ENCODE data around the gene RPL5. TPM values are rescaled to one million over a fixed set of nuclear protein-coding genes. Genes with fewer than 3 reads are reported as not detected.

RPL5 gene
- 1,139 and 1,229 TPM in 2 replicates for total RNA-seq

GRCh38 chr1:92831762-92832536 is at the start of gene RPL5:
Gene RPL5, plus strand, starts transcription at chr1:92832040. Its CDS starts 75 bp downstream, at chr1:92832115.

GRCh38 chr1:92784639-92785500 is 47.0 kb upstream of the RPL5 start, which contains the start of gene EVI5:
Gene EVI5, minus strand, starts transcription at chr1:92785108. Its CDS starts 48,562 bp downstream, at chr1:92736546.

Other genes starting within 250 kb of the RPL5 start
- 92.9 and 108 TPM in 2 replicates for gene EVI5, start 46.9 kb upstream of the RPL5 start, total RNA-seq
- gene DIPK1A, start 129.4 kb downstream of the RPL5 start, total RNA-seq: 4.5 and 5.3 TPM in 2 replicates
- gene MTF2, start 247.2 kb downstream of the RPL5 start, total RNA-seq: 14.8 and 17.4 TPM in 2 replicates